Ishikawa (cell line): ENCODE results near the gene DCLRE1A.

Source experiments
- EP300 ChIP-seq: IDR thresholded peaks from 2 replicates; pipeline ENCODE4 v1.6.1; 2012; ENCODE audit warnings: borderline replicate concordance
- TF ChIP-seq, protein P1 (sequence below): IDR thresholded peaks from 2 replicates; pipeline ENCODE4 v1.6.1; 2012; ENCODE audit warnings: low read depth, mild to moderate bottlenecking

DNA sequence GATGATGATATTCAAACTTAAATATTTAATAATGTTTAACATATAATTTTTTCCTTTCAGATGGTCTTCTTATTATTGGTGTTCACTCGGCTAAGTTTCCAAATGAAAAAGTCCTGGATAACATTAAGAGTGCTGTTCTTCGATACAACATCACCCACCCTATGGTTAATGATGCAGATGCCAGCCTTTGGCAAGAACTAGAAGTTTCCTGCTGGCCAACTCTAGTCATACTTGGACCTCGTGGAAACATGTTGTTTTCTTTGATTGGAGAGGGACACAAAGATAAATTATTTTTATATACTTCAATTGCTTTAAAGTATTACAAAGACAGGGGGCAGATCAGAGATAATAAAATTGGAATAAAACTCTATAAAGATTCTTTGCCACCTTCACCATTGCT is 22.6 kb upstream of the DCLRE1A start:
- TF ChIP-seq EP300 = no peak
- TF ChIP-seq, protein P1, sequence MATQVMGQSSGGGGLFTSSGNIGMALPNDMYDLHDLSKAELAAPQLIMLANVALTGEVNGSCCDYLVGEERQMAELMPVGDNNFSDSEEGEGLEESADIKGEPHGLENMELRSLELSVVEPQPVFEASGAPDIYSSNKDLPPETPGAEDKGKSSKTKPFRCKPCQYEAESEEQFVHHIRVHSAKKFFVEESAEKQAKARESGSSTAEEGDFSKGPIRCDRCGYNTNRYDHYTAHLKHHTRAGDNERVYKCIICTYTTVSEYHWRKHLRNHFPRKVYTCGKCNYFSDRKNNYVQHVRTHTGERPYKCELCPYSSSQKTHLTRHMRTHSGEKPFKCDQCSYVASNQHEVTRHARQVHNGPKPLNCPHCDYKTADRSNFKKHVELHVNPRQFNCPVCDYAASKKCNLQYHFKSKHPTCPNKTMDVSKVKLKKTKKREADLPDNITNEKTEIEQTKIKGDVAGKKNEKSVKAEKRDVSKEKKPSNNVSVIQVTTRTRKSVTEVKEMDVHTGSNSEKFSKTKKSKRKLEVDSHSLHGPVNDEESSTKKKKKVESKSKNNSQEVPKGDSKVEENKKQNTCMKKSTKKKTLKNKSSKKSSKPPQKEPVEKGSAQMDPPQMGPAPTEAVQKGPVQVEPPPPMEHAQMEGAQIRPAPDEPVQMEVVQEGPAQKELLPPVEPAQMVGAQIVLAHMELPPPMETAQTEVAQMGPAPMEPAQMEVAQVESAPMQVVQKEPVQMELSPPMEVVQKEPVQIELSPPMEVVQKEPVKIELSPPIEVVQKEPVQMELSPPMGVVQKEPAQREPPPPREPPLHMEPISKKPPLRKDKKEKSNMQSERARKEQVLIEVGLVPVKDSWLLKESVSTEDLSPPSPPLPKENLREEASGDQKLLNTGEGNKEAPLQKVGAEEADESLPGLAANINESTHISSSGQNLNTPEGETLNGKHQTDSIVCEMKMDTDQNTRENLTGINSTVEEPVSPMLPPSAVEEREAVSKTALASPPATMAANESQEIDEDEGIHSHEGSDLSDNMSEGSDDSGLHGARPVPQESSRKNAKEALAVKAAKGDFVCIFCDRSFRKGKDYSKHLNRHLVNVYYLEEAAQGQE = no peak
